Hepatic stellate cell (primary cell): Measurements from ENCODE around the gene ZFP36.

Experiments
- DNase-seq: peaks from one replicate; pipeline ENCODE4 v3.0.0; 2011; ENCODE audit warnings: low spot score

Gene ZFP36

GRCh38 chr19:39419003-39419402 lies 12.4 kb downstream of the ZFP36 start:
- DNase-seq: no peak

- DNase-seq: no peak
These were observed 14.1 kb downstream of the ZFP36 start for GRCh38 chr19:39420769-39421168.

GRCh38 chr19:39422020-39422419 lies 15.4 kb downstream of the ZFP36 start:
- no peak for DNase-seq

GRCh38 chr19:39423258-39424086 lies 16.8 kb downstream of the ZFP36 start:
- DNase-seq: no peak

- DNase-seq: no peak
These were observed 18.3 kb downstream of the ZFP36 start for GRCh38 chr19:39424934-39425333.

- DNase-seq: no peak
These were observed 19.1 kb downstream of the ZFP36 start for GRCh38 chr19:39425744-39426143.

GRCh38 chr19:39426170-39426569 lies 19.5 kb downstream of the ZFP36 start:
- no peak for DNase-seq

- no peak for DNase-seq
These were observed 21.1 kb downstream of the ZFP36 start for GRCh38 chr19:39427707-39428106.

GRCh38 chr19:39428283-39429112 lies 21.9 kb downstream of the ZFP36 start:
- peak; percentile 93 for DNase-seq

- DNase-seq: no peak
These were observed 24.3 kb downstream of the ZFP36 start for GRCh38 chr19:39430675-39431593.

GRCh38 chr19:39432677-39433025 lies 26.0 kb downstream of the ZFP36 start:
- DNase-seq: no peak

- DNase-seq: no peak
These were observed 26.9 kb downstream of the ZFP36 start for GRCh38 chr19:39433480-39434079.

- DNase-seq: no peak
These were observed 27.8 kb downstream of the ZFP36 start for GRCh38 chr19:39434123-39435076.

- DNase-seq: peak; percentile 92
These were observed 29.1 kb downstream of the ZFP36 start, which contains the start of gene RPS16 for GRCh38 chr19:39435499-39436349. TSS of gene RPS16 (minus strand) at chr19:39435949. CDS start at chr19:39435895, 54 bp downstream.

- DNase-seq: no peak
These were observed 29.7 kb downstream of the ZFP36 start for GRCh38 chr19:39436350-39436716.

GRCh38 chr19:39438270-39438934 lies 31.8 kb downstream of the ZFP36 start:
- no peak for DNase-seq

GRCh38 chr19:39444598-39445195 lies 38.0 kb downstream of the ZFP36 start:
- DNase-seq: no peak
